Activated CD4-positive, CD25-positive, alpha-beta regulatory T cell treated with anti-CD3 and anti-CD28 coated beads, Interleukin-2, amount 50 U/mL, for 16 hours (primary cell): Measurements from ENCODE around the gene PRICKLE4.
"Not testable (repeated sequence)": the region's sequence is repeated elsewhere in the genome, so short reads cannot be mapped to it uniquely, and the experiment has no call there.

Experiments
- DNase-seq: peaks from one replicate; pipeline ENCODE4 v3.0.0-alpha.2; 2020; ENCODE audit warnings: low read depth, low spot score

PRICKLE4 gene

DNA sequence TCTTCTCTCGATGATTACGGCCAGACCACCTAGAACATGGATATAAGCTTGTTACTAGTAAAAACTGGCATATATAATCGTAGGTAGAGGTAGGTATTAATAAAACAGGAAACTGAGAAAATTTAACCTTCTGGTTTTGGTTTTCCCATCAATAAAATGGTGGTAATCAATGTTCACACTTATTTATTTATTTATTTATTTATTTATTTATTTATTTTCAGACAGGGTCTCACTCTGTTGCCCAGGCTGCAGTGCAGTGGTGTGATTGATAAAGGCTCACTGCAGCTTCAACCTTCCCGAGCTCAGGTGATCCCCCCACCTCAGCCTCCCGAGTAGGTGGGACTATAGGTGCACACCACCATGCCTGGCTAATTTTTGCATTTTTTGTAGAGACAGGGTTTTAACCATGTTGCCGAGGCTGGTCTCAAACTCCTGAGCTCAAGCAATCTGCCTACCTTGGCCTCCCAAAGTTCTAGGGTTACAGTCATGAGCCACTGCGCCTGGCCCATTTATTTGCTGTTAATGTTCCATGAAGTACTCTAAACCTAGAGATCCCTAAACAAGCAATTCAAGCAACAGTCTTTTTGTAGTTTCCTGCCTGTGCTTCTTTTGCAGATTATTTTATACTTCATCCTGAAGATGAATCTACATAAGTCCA is 18.4 kb downstream of the PRICKLE4 start:
- no peak for DNase-seq

DNA sequence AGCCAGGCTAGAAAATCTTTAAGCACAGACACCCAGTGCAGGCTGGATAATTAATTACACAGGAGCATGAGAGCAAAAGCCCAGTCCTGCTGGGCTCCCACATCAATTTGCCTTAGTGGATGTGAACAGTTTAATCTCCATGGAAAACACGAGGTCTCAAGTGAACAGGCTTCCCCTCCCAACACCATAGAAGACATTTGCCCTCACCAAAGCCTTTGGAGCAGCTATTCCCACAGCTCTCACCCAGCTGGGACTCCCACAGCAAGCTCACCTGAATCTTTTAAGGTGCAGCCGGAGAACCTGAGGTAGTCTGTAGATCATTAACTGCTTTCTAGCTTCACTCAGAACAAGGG is 19.0 kb downstream of the PRICKLE4 start:
- no peak for DNase-seq

DNA sequence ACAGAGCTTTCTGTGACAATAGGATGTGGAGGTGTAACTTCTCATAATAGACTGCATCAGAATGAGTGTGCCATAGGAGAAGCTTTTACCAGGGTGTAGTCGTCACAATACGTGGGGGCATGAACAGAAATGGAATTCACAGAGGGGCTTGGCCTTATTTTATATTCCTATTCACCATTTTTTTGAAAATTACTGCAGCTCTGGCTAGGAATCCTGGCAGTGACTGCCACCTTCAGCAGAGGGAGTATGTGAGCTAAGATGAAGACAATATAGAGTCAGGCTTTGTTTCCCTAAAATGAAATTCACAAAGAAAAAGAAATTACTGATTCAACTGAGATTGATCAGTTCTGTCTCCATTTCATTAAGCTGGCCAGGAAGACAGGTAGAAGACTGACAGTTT is 20.8 kb downstream of the PRICKLE4 start:
- DNase-seq = no peak

DNA sequence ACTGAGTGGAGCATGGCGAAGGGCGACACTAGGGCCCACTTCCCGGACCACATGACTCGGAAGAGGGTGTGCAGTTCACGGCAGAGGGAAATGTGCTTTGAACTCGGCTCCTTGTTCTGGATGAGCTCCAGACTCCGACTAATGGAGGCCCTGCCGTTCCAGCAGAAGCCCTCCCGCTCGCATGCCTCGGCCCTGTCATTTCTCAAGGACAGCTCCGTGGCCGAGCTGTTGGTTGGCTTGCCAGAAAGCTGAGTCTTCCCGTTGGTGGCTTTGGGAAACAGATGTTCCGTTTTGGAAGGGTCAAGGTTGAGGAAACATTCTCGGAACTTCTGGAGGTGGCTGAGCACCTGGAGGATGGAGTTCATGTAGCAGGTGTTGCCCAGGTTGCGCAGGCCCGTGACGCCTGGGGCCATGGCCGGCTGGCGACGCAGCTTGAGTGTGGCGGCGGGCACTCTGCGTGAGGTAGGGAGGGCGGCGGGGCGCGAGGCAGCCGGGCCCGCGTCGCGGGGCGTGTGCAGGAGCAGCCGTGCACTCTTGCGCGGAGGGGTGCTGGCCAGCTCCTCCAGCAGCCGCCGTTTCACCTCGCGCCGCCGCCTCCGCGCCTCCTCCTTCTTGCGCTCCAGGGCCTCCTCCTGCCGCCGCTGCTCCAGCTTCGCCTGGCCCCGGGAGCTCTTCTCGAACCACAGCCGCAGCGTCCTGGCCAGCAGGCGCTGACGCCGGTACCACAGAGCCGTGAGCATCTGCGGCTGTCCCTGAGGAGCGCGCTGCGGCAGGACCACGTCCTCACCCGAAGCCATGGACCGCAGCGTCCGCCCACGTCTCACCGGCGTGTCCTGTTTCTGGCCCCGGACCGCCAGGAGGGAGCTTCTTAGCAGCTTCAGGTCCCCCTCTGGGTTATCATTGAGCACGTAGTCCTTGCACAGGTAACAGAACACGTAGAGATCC is 25.5 kb downstream of the PRICKLE4 start:
- no peak for DNase-seq

DNA sequence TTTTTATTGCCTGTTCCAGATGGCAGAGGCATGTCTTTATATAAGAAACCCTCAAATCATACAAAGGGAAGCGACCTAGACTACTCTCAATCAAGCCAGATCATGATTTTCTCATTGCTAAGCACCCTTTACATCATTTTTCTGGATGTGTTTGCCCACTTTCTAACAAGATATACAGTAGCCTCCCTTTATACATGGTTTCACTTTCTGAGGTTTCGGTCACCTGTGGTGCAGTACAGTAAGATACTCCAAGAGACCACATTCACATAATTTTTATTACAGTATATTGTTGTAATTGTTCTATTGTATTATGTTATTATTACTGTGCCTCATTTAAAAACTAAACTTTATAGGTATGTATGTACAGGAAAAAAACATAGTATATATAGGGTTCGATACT is 30.5 kb downstream of the PRICKLE4 start:
- no peak for DNase-seq

DNA sequence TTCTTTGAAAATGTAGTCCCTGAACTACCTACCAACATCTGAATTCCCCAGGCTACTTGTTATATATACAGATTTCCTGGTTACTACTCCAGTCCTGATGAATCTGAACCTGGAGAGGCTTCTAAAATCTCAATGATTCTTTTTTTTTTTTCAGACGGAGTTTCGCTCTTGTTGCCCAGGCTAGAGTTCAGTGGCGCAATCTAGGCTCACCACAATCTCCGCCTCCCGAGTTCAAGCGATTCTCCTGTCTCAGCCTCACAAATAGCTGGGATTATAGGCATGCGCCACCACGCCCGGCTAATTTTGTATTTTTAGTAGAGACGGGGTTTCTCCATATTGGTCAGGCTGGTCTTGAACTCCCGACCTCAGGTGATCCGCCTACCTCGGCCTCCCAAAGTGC is 31.4 kb downstream of the PRICKLE4 start:
- not testable (repeated sequence) for DNase-seq

DNA sequence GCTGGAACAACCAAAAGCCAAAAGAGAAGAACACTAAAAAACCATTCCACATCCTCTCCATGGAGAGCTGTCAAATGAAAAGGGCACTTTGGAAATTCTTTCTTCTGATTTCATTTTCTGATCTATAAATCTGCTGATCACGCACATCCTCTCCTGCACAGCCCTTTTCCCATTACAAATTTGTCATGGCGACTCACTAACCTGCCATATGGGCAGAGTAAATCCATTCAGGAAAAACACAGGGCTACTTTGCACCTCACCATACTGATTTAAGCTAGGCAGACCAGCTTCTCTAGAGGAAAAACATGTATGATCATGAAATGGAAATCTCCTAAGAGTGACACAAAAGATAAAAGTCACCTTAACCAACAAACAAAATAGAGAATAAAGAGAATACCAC is 32.9 kb downstream of the PRICKLE4 start:
- no peak for DNase-seq

DNA sequence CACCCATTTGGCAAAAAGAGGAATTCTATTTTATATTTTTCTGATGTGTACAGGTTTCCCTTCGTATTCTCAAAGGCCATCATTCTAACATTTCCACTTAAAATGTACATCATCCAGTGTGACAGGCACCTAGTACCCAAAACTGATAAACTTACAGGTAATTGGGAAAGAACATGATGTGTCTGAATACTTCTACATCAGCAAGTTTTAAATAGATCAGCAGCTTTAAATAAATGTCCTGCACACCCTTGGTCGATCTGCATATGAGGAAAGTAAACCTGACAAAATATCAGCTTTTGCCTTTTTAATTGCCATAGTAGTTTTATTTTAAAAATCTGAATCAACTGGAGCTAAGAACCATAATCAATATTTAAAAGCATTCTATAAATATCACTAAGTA is 33.4 kb downstream of the PRICKLE4 start:
- no peak for DNase-seq

DNA sequence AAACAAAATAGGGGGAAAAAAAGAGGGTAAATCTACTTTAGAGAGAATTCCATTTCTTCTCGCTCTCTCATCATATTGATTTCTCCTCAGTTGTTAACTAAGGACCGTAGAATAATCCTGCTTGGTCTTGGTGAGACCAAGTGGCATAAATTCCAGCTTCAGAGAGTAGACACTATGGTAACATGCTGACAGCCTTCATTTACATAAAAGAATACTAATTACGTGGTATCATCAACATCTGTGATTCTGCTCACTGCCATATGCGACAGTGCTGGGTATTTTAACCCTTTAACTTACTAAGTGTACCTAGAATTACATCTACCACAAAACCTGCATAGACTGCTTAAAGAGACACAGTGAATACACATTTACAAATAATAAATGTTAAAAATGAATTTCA is 34.0 kb downstream of the PRICKLE4 start:
- DNase-seq = no peak

DNA sequence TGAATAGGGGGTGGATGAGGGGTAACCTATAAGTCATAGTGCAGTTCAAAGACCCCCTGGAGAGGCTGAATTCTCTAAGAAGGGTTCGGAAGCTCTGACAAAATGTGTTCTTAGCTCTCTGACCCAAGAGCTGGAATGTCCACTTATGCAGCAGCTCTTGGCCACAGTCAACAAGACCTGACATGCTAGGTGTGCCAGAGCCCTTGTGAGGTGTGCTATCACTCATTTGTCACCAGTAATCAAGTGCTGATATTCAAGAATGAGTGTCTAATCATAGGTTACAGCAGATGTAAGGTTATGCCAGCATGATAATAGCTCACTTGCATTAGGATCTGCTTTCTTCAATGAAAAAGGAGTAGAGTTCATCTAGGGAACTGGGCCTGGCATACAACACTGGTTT is 35.0 kb downstream of the PRICKLE4 start:
- DNase-seq = no peak

DNA sequence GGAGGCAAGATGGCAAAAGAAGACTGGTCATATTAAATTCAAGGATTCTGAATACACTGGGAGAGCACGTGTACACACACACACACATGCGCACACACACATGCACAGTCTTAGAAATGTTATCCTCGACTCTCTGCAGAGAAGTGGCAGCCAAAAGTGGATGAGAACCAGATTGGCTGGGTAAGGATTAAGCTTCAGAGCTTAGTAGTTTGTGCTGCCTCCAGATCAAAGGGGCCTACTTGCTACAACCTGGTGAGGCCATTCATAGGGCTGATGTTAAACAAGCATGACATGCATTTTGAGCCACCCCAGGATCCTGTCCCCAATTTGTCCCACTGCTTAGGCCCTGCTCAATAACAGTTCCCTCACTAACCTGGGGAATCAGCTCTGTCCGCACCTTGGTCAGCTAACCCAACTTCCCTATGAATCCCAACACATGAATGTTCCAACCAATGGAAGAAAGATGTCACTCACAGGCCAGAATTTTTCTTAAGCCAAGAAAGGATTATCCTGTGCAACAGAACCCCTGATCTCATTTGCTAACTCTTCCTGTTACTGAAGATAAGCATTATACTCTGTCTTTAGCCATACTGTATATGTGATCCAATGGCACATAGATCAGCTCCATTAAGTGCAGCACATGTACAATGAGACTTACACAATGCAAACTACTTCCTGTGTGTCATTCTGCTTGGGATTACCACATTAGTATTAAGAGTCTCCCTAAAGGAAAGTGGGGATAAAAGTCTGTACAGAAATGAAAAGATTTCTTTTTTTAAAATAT is 37.9 kb downstream of the PRICKLE4 start:
- no peak for DNase-seq

DNA sequence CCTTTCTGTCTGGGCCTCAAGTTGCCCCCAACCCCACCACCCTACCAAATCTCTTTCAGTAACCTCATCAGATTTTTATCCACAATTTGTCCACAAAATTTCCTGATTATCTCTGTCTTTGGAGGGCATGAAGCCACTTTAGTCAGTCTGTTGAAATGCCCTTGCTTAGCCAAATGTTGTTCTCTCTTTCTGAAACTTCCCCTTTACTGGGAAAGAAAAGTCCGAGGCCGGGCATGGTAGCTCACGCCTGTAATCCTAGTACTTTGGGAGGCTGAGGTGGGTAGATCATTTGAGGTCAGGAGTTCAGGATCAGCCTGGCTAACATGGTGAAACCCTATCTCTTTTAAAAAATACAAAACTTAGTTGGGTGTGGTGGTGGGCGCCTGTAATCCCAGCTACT is 40.7 kb downstream of the PRICKLE4 start:
- DNase-seq = no peak

DNA sequence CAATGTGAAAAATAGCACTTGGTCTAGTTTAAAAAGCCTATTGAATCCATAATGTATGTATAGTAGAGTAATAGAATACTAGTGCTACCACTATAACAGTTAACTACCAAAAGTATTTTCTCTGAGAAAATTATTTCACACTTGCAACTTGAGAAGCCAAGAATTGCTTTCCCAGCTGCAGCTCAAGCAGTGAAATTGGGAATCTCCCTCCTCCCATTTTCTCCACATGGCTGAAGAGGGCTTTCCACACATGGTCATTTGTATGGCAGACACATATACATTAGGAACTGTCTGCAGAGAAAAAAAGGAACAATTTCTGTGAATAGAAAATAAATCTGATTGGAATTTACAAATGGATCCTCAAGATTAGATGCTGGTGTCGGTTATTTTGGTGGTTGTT is 41.4 kb downstream of the PRICKLE4 start:
- DNase-seq = no peak

DNA sequence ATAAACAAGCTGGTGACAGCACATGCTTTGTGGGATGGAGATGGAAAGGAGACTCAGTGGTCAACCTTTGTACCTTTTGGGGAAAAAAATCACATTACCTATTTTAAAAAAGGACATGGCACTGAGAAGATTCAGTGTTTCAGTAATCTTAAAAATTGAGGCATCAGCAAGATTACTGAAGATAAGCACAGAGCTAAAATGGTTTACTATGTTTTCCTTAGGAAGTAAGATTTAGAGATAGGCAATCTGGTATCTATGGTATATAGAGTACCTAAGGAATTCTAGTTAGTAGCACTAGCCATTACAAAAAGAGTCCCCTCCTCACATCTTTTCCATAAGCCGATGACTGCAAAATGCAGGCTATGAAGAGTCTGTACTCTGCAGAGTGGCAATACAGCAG is 42.6 kb downstream of the PRICKLE4 start:
- DNase-seq = no peak

DNA sequence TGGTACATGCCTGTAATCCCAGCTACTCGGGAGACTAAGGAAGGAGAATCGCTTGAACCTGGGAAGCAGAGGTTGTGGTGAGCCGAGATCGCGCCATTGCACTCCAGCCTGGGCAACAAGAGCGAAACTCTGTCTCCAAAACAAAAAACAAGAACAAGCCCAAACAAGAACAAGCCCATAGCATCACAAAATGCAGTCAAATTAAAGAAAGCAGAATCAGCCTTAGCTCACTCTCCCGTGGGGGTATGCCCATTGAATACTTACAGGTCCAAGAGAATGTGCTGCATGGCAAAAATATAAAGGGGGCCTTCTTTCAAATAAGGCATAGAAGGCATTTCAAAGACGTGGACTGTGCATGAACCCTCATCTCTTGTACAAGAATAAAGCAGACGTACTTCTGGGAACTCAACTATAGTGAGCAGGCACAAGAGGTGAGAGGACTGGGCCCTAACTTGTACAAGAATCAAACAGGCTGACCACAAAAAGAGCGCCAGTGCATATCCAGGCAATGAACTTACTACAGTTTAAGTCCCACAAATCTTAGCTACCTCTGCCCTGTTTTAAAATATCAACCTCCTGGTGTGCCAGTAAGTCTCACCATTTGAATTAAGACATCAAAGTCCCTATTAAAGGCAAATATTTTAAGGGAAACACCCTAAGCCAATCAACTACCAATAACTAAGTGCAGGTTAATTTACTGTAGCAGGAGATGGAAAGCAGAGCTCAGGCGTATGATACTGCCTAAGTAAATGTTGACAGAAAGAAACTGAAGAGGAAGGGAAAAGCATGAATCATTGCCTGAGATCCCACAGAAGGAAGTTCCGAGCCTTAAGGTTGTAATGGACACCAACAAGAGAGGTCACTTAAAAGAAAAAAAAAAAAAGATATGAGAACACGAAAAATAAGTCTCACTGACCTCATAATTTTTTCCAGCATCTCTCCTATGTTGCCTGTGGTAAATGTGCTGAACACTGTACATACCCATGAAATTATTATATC is 44.3 kb downstream of the PRICKLE4 start:
- no peak for DNase-seq

DNA sequence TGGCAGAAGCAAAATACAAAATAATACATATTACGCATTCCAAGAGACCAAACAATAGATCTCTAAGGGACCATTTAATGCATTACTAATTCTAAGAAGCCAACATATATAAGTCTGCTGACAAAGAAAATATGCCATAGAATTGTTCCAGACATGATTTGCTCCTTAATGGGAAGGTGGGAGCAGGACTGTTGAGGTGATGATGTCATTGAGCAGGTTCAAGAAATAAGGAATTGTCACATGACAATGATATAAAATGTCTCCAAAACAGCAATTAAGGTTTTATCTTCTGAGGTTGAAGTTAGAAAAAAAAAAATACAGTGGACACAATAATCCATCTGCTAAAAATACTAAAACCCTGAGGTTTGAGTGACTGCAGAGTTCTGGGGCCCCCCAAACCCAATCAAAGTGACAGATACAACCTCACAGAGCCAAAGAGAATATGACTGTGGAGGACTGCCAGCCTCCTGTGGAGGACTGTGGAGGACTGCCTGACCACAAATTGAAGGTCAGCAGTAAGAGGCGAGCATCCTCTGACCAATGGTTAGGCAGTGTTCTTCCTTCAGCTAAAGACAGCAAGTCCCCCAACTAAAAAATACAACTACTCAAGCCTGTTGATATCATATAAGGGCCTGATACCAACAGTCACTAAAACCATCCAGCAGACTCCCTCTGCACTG is 45.9 kb downstream of the PRICKLE4 start:
- no peak for DNase-seq

DNA sequence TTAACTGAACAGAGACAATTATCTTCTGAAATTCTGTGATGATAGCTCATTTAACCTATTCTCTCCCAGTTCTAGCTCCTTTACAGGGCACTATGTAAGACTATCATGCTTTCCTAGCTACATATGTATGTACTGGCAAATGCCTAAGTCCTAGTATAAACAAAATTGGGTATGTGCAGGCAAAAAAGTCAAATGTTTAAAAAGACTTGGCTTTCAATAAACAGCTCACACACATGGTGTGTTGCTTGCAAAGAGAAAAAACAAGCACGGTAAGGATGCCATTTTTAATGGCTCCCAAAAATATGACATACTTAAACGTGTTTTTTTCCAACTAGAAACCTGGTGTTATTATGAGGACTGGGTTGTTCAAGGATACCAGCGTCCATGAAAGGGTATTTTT is 51.7 kb downstream of the PRICKLE4 start:
- no peak for DNase-seq

DNA sequence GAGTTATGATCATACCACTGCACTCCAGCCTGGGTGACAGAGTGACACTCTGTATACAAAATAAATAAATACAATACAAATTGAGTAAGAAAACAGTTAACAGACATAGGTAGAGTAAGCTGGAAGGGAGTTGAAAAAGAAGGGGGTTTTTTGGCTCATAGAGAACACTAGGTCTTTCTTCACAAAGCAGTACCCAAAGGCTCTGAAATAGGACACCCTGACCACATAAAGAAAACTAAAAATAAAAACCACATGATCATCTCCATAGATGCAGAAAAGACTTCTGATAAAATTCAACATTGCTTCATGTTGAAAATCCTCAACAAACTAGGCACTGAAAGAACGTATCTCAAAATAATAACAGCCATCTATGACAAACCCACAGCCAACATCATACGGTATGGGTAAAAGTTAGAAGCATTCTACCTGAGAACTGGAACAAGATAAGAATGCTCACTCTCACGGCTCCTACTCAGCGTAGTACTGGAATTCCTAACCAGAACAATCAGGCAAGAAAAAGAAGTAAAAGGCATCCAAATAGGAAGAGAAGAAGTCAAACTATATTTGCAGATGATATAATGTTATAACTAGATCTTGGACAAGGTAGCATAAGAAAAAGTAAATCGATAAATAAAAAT is 55.6 kb downstream of the PRICKLE4 start:
- DNase-seq = no peak

DNA sequence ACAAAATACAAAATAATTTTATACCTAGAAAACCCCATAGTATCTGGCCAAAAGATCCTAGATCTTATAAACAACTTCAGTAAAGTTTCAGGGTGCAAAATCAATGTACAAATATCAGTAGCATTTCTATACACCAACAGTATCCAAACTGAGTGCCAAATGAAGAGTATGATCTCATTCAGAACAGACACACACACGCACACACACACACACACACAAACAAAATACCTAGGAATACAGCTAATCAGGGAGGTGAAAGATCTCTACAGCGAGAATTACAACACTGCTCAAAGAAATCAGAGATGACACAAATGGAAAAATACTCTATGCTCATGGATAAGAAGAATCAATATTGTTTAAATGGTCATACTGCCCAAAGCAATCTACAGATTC is 56.1 kb downstream of the PRICKLE4 start:
- no peak for DNase-seq
